ENCODE data around the gene ETV6. TPM values are rescaled to one million over a fixed set of nuclear protein-coding genes. Genes with fewer than 3 reads are reported as not detected.
A peak's percentile ranks its signal among the peaks of the same experiment; 100 is the strongest.

ETV6 gene
- total RNA-seq, 1 donor from 2014 or later: 14.7 TPM

DNA sequence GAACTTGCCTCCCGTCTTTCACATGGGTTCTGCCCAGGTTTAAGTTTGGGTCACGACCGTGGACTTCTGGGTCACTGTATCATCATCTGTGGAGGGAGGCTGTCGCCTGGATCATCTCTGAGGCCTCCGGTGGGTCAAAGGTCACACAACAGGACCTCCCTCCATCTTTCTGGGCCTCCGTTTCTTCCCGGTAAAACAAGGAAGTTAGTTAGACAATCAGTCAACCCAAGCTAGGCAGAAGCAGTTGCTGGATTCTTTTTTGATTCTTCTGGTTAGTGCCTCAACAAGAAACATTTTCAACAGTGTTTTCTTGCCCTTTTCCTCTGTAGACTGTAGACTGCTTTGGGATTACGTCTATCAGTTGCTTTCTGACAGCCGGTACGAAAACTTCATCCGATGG, 234.6 kb downstream of the ETV6 start:
- peaks cover 14% of the 10 kb centered on the region for H3K4me1 ChIP-seq
- DNase-seq (ENCODE audit: extremely low spot score in 2 of 2): no peak
- H3K36me3 ChIP-seq: peaks cover 0 to 23% of the 10 kb centered on the region in 2 donors
- H3K9me3 ChIP-seq: no peaks in the 10 kb centered on the region
- no peaks in the 10 kb centered on the region for H3K27me3 ChIP-seq
- no peak overlapping the region for H3K27ac ChIP-seq
- H3K4me3 ChIP-seq: no peak overlapping the region
- intact Hi-C loops (cut with DNase I): no loop called here
- TF ChIP-seq, protein P1, sequence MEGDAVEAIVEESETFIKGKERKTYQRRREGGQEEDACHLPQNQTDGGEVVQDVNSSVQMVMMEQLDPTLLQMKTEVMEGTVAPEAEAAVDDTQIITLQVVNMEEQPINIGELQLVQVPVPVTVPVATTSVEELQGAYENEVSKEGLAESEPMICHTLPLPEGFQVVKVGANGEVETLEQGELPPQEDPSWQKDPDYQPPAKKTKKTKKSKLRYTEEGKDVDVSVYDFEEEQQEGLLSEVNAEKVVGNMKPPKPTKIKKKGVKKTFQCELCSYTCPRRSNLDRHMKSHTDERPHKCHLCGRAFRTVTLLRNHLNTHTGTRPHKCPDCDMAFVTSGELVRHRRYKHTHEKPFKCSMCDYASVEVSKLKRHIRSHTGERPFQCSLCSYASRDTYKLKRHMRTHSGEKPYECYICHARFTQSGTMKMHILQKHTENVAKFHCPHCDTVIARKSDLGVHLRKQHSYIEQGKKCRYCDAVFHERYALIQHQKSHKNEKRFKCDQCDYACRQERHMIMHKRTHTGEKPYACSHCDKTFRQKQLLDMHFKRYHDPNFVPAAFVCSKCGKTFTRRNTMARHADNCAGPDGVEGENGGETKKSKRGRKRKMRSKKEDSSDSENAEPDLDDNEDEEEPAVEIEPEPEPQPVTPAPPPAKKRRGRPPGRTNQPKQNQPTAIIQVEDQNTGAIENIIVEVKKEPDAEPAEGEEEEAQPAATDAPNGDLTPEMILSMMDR (IDR thresholded peaks at IDR 0.05): no peak

DNA sequence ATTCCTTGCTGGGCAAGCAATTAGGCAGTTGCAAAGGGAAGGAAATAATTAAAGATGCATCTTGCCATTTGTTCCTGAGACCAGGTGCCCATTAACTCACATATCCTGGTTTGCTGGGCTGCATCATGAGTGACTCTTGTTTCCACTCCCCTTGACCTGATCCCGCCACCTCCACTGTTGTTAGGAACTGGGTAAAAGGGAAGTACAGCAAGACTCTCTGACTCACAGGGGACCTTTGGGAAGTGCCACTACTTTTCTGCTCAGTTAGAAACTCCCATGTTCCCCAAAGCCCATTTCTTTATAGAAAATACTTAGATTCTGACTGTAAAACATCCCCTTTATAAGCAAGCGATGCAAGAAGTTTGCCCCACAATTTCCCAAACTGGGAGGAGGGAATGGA, 235.2 kb downstream of the ETV6 start:
- peaks cover 0 to 23% of the 10 kb centered on the region in 2 donors for H3K36me3 ChIP-seq
- H3K4me1 ChIP-seq: peaks cover 14% of the 10 kb centered on the region
- no peaks in the 10 kb centered on the region for H3K9me3 ChIP-seq
- no peak overlapping the region for H3K27ac ChIP-seq
- intact Hi-C loops (cut with DNase I): no loop called here
- no peak overlapping the region for H3K4me3 ChIP-seq
- H3K27me3 ChIP-seq: no peaks in the 10 kb centered on the region
- TF ChIP-seq, protein P1 (IDR thresholded peaks at IDR 0.05): no peak
- TF ChIP-seq POLR2AphosphoS5 (IDR thresholded peaks at IDR 0.05; ENCODE audit: insufficient read depth in 1 of 2, low read depth in 1 of 2): no peak
- TF ChIP-seq POLR2A (IDR thresholded peaks at IDR 0.05): no peak
- no peak for DNase-seq (ENCODE audit: extremely low spot score in 2 of 2)

DNA sequence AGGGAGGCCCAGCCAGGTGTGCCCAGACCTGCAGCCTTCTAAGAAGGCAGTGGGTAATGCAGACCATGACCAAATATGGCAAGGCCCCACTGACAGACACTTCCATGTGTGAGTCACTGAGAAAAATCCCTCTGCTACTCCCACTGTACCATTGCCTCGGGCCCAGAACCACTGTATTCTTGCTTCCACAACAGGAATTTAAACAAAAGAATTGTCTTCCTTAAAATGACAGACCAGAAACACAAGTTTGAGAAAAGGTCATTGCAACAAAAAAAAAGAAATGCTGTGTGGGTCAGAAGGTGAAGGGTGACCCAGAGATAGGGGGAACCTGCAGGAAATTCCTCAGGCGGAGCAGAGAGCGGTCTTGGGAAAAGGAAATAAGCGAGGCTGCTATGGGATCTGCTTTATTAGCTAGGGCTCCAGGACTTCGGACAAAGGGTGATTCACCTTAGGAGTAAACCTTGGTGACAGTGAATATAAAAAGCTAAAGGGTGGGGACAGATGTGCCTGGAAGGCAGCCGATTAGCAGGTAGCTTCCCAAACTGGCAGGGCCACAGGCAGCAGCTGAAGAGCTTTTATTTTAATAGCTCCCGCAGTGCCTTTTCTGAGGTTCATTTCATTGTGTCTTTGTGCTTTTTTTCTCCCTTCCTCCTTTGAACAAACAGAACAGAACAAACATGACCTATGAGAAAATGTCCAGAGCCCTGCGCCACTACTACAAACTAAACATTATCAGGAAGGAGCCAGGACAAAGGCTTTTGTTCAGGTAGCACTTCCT, 236.0 kb downstream of the ETV6 start:
- Histone ChIP-seq H3K27me3 (no peaks in the 10 kb centered on the region), H3K36me3 (peaks cover 0 to 23% of the 10 kb centered on the region in 2 donors), H3K27ac (no peak overlapping the region), H3K4me1 (peaks cover 14% of the 10 kb centered on the region), H3K9me3 (no peaks in the 10 kb centered on the region), H3K4me3 (no peak overlapping the region)
- no peak for TF ChIP-seq POLR2AphosphoS5 (IDR thresholded peaks at IDR 0.05; ENCODE audit: insufficient read depth in 1 of 2, low read depth in 1 of 2)
- TF ChIP-seq, protein P1 (IDR thresholded peaks at IDR 0.05): no peak
- no peak for TF ChIP-seq POLR2A (IDR thresholded peaks at IDR 0.05)
- intact Hi-C loops (cut with DNase I): no loop called here
- no peak for DNase-seq (ENCODE audit: extremely low spot score in 2 of 2)

DNA sequence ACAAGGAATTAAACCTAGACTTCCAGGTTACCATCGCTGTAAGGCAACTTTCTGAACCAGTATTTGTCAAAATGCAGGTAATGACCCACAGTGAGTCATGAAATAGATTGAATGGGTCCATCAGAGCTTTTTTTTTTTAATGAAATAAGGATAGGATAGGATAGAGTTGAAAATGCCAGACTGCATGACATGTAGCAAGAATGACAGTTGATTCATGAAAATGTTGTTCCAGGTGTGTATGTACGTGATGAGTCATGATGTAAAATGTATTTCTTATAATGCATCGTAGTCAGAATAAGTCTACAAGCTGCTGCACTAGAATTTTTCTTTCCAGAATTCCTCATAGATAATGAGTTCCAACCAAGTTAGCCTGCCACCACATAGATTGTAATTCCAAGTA, 236.9 kb downstream of the ETV6 start:
- no peak for DNase-seq (ENCODE audit: extremely low spot score in 2 of 2)
- TF ChIP-seq, protein P1 (IDR thresholded peaks at IDR 0.05): no peak
- TF ChIP-seq POLR2AphosphoS5 (IDR thresholded peaks at IDR 0.05; ENCODE audit: insufficient read depth in 1 of 2, low read depth in 1 of 2): peak in 1 of 2 donors; percentile 18
- Histone ChIP-seq H3K36me3 (peaks cover 0 to 29% of the 10 kb centered on the region in 2 donors), H3K4me3 (no peak overlapping the region), H3K9me3 (no peaks in the 10 kb centered on the region), H3K27me3 (no peaks in the 10 kb centered on the region), H3K4me1 (peaks cover 14% of the 10 kb centered on the region), H3K27ac (no peak overlapping the region)
- intact Hi-C loops (cut with DNase I): no loop called here

DNA sequence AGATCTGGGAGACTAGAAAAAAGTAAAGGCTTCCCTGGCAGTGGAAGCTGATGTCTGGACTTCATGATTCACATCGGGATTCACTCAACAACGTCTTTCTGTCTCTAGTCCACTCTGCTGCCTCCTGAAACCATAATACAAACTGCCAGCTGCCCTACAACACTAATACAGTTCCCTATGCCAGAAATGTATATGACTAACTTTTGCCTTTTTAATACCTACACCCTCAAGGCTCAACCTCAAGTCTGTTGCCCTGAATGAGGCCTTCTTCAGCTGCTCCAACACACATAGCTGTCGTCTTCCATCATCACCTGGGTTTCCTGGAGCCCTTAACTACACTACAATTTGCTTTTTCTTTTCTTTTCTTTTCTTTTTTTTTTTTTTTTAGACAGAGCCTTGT, 238.6 kb downstream of the ETV6 start:
- intact Hi-C loops (cut with DNase I): no loop called here

More for the DNA sequence above, 238.6 kb downstream of the ETV6 start:
- Histone ChIP-seq H3K27me3 (no peaks in the 10 kb centered on the region), H3K4me3 (no peak overlapping the region), H3K4me1 (peaks cover 18% of the 10 kb centered on the region), H3K9me3 (no peaks in the 10 kb centered on the region), H3K27ac (no peak overlapping the region), H3K36me3 (peaks cover 0 to 39% of the 10 kb centered on the region in 2 donors)
- no peak for DNase-seq (ENCODE audit: extremely low spot score in 2 of 2)
- no peak for TF ChIP-seq POLR2AphosphoS5 (IDR thresholded peaks at IDR 0.05; ENCODE audit: insufficient read depth in 1 of 2, low read depth in 1 of 2)
- no peak for TF ChIP-seq POLR2A (IDR thresholded peaks at IDR 0.05)
- TF ChIP-seq, protein P1 (IDR thresholded peaks at IDR 0.05): no peak

Data from vagina (tissue), 2 donors.